GM19240 (cell line): ENCODE results near the gene TSPAN14.
"Not testable (repeated sequence)": the region's sequence is repeated elsewhere in the genome, so short reads cannot be mapped to it uniquely, and the experiment has no call there.

Experiments
- DNase-seq: peaks from one replicate; pipeline ENCODE4 v3.0.0; 2011; ENCODE audit warnings: low spot score; ENCODE audit not compliant: insufficient read length

Gene TSPAN14

GRCh38 chr10:80468002-80468401 is 13.9 kb downstream of the TSPAN14 start:
- DNase-seq, result no peak

GRCh38 chr10:80468806-80469421 is 14.8 kb downstream of the TSPAN14 start:
- DNase-seq, result no peak

- no peak for DNase-seq
Measured at GRCh38 chr10:80470266-80470665, 16.2 kb downstream of the TSPAN14 start.

GRCh38 chr10:80471001-80471400 is 16.9 kb downstream of the TSPAN14 start:
- DNase-seq, result no peak

GRCh38 chr10:80471715-80472233 is 17.7 kb downstream of the TSPAN14 start:
- no peak for DNase-seq

- no peak for DNase-seq
Measured at GRCh38 chr10:80472234-80473095, 18.4 kb downstream of the TSPAN14 start.

- no peak for DNase-seq
Measured at GRCh38 chr10:80473096-80473657, 19.1 kb downstream of the TSPAN14 start.

GRCh38 chr10:80473692-80474596 is 19.8 kb downstream of the TSPAN14 start:
- DNase-seq, result no peak

GRCh38 chr10:80474597-80474910 is 20.4 kb downstream of the TSPAN14 start:
- DNase-seq, result no peak

- DNase-seq, result no peak
Measured at GRCh38 chr10:80474941-80475340, 20.8 kb downstream of the TSPAN14 start.

- not testable (repeated sequence) for DNase-seq
Measured at GRCh38 chr10:80475641-80476040, 21.5 kb downstream of the TSPAN14 start.

- DNase-seq, result no peak
Measured at GRCh38 chr10:80476685-80477084, 22.6 kb downstream of the TSPAN14 start.

- no peak for DNase-seq
Measured at GRCh38 chr10:80477813-80478212, 23.7 kb downstream of the TSPAN14 start.

GRCh38 chr10:80480373-80480772 is 26.3 kb downstream of the TSPAN14 start:
- DNase-seq, result not testable (repeated sequence)

- DNase-seq, result no peak
Measured at GRCh38 chr10:80480852-80481251, 26.7 kb downstream of the TSPAN14 start.

GRCh38 chr10:80484243-80484642 is 30.1 kb downstream of the TSPAN14 start:
- no peak for DNase-seq

GRCh38 chr10:80484676-80485075 is 30.6 kb downstream of the TSPAN14 start:
- no peak for DNase-seq

GRCh38 chr10:80485076-80485945 is 31.2 kb downstream of the TSPAN14 start:
- no peak for DNase-seq

GRCh38 chr10:80485946-80486764 is 32.0 kb downstream of the TSPAN14 start:
- no peak for DNase-seq
